HFFc6 (cell line): ENCODE data around the gene CNST. TPM values are rescaled to one million over a fixed set of nuclear protein-coding genes. Genes with fewer than 3 reads are reported as not detected.

Experiments
- DNase-seq: peaks from one replicate; pipeline ENCODE4 v3.0.0-alpha.2; 2018
- H3K27ac Mint-ChIP-seq: 2 replicates; pipeline ENCODE4 v1.8.0; 2020; ENCODE audit warnings: mild to moderate bottlenecking, mixed read lengths
- H3K27me3 Mint-ChIP-seq: 2 replicates; pipeline ENCODE4 v1.8.0; 2021; ENCODE audit warnings: mild to moderate bottlenecking, moderate library complexity, mixed read lengths; ENCODE audit not compliant: insufficient read depth
- H3K36me3 Mint-ChIP-seq: 2 replicates; pipeline ENCODE4 v1.8.0; 2021; ENCODE audit warnings: low read depth, mixed read lengths
- H3K4me1 Mint-ChIP-seq: 2 replicates; pipeline ENCODE4 v1.8.0; 2020; ENCODE audit warnings: low read depth, mixed read lengths
- H3K4me3 Mint-ChIP-seq: 2 replicates; pipeline ENCODE4 v1.8.0; 2020; ENCODE audit warnings: mild to moderate bottlenecking, moderate library complexity, mixed read lengths
- H3K9me3 Mint-ChIP-seq: 2 replicates; pipeline ENCODE4 v1.8.0; 2020; ENCODE audit warnings: mild to moderate bottlenecking, mixed read lengths
- total RNA-seq, 6 experiments: library from RNA; stranded (reverse); fragmentation: NEBNext Ultra II Directional; extraction: Animal tissue kit (Norgen Biotek cat#: 25700); gene quantifications; 2 replicates in 1 of 6; 3 replicates in 5 of 6; pipeline ENCODE4 v1.2.3, GENCODE V29; 2021
- TF ChIP-seq, protein P1 (sequence below): fragments of 200-600 bp; sonication (generic); IDR thresholded peaks from 2 replicates; pipeline ENCODE4 v1.5.0; 2021; ENCODE audit warnings: antibody characterized with exemption, mild to moderate bottlenecking

The CNST gene
- total RNA-seq, 6 experiments from 2014 or later: 56.4 to 67.9 (median 59.6) TPM

DNA sequence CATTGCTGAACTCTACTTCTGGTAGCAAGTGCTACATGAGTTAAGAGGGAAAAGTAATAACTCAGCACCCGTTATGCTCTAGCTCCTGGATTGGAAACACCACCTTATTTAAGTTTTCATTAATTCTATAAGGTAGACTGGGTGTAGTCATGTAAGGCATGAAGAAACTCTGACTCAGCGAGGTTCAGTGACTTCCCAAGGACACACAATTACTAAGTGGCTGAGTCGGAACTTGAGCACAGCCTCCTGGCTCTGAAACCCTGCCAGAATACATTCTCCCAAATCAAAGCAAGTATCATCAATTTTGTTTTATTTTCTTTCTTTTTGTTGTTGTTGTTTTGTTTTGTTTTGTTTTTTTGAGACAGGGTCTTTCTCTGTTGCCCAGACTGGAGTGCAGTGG is 128.9 kb downstream of the CNST start:
- Mint-ChIP-seq H3K36me3 (peaks cover 12% of the 10 kb centered on the region), H3K4me1 (peaks cover 29% of the 10 kb centered on the region), H3K27ac (no peak overlapping the region), H3K27me3 (peaks cover 10% of the 10 kb centered on the region; the same call in 1 of the 2 replicates), H3K9me3 (peaks cover 34% of the 10 kb centered on the region), H3K4me3 (no peak overlapping the region)
- DNase-seq: peak; percentile 28
- TF ChIP-seq, protein P1, sequence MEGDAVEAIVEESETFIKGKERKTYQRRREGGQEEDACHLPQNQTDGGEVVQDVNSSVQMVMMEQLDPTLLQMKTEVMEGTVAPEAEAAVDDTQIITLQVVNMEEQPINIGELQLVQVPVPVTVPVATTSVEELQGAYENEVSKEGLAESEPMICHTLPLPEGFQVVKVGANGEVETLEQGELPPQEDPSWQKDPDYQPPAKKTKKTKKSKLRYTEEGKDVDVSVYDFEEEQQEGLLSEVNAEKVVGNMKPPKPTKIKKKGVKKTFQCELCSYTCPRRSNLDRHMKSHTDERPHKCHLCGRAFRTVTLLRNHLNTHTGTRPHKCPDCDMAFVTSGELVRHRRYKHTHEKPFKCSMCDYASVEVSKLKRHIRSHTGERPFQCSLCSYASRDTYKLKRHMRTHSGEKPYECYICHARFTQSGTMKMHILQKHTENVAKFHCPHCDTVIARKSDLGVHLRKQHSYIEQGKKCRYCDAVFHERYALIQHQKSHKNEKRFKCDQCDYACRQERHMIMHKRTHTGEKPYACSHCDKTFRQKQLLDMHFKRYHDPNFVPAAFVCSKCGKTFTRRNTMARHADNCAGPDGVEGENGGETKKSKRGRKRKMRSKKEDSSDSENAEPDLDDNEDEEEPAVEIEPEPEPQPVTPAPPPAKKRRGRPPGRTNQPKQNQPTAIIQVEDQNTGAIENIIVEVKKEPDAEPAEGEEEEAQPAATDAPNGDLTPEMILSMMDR: no peak

DNA sequence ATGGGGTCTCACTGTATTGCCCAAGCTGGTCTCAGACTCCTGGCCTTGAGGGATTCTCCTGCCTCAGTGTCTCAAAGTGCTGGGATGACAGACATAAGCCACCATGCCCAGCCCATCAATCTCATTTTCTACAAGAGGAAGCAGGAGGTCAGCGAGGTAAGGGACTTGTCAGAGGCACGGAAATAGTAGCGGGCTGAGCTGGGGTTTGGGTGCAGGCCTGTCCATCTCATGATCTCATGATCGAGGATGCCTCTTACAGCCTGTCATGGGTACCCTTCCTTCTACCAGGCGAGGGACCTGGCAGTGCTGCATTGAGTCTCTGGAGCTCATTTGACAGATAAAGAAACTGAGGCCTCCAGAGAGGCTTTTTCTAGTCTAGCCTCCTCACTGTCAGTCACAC is 129.4 kb downstream of the CNST start:
- no peak overlapping the region for H3K27ac Mint-ChIP-seq
- H3K36me3 Mint-ChIP-seq: peaks cover 12% of the 10 kb centered on the region

DNA sequence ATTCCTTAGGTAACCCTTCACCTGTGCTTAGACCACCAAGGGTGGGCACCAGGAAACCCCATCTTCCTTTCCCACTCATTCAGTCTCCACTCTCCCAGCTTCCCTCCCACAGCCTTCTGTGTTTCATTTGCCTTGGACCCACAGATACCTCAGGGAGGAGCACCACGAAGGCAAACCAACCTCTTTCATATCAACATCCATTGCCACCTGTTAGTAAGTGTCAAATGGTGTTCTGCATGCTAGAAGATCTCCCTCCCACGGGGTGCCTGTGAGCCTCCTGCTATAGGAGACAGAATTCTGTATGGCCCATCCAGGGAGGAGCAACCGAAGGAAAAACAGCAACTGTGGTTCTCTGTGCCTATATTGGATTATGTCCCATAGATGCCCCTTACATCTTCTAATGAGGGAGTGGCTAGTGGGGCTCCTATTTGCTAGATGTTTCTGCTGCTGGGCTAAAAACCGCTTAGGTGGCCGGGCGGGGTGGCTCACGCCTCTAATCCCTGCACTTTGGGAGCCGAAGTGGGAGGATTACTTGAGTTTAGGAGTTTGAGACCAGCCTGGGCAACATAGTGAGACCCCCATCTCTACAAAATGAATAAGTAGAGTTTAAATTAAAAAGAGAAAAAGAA is 132.3 kb downstream of the CNST start:
- Mint-ChIP-seq H3K4me3 (peak overlapping the region; percentile 73), H3K4me1 (peaks cover 34% of the 10 kb centered on the region), H3K27ac (peak overlapping the region; percentile 91), H3K9me3 (peaks cover 24% of the 10 kb centered on the region), H3K27me3 (peaks cover 6% of the 10 kb centered on the region; the same call in 1 of the 2 replicates), H3K36me3 (peaks cover 12% of the 10 kb centered on the region)
- DNase-seq: no peak
- TF ChIP-seq, protein P1: no peak

More for the DNA sequence above, 129.4 kb downstream of the CNST start:
- no peak for DNase-seq
- Mint-ChIP-seq H3K9me3 (peaks cover 34% of the 10 kb centered on the region), H3K4me3 (no peak overlapping the region), H3K27me3 (peaks cover 10% of the 10 kb centered on the region; the same call in 1 of the 2 replicates), H3K4me1 (peaks cover 33% of the 10 kb centered on the region)
- TF ChIP-seq, protein P1: no peak

DNA sequence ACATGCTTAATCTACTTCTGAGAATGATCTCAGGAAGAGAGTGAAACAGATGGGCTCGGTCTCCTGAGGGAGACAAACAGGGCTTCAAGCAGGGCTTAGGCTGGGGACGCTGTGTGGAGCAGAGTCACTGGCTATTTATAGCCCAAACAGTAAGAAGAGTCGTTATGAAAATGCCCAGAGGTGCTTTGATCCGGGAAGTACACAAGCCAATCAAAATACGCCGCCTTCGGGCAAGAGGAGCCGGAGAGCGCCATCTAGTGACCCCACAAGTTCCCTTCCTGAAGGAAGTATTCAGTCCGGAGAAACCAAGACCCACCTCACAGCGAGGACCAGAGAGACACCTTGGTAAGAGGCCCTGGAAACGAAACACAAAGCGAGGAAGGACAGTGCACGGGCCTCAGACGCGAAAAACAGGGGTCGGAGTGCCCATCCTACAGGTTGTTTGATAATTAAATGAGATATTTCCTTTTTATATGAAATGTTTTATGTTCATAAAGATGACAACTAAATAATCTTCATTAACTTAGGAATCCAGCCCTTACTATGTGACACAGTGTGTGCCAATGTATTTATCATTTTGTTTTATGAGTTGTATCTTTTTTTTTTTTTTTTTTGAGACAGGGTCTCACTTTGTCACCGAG is 133.0 kb downstream of the CNST start:
- DNase-seq: peak; percentile 96
- Mint-ChIP-seq H3K27ac (peak overlapping the region; percentile 91), H3K4me3 (peak overlapping the region; percentile 73), H3K4me1 (peaks cover 38% of the 10 kb centered on the region), H3K27me3 (peaks cover 6% of the 10 kb centered on the region; the same call in 1 of the 2 replicates), H3K36me3 (peaks cover 7% of the 10 kb centered on the region), H3K9me3 (peaks cover 18% of the 10 kb centered on the region)
- TF ChIP-seq, protein P1: peak; percentile 91

DNA sequence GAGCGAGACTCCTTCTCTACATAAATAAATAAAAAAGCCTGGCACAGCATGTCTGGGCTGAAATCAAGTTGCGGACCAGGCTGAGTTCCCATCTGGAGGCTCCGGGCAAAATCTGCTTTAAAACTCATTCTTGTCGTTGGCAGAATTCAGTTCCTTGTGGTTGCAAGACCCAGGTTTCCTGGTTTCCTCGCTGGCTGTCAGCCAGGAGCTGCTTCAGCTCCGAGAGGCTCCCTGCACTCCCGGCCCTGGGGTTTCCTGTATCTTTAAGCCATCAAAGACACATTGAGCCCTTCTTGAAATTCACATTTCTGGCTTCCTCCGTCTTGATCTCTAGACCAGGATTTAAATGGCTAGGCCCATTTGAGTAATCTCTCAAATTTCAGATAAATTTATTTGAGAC is 137.3 kb downstream of the CNST start:
- Mint-ChIP-seq H3K4me3 (no peak overlapping the region), H3K27me3 (peaks cover 6% of the 10 kb centered on the region; the same call in 1 of the 2 replicates), H3K36me3 (peaks cover 4% of the 10 kb centered on the region), H3K27ac (peak overlapping the region; percentile 24; the same call in 1 of the 2 replicates), H3K9me3 (no peaks in the 10 kb centered on the region), H3K4me1 (peaks cover 58% of the 10 kb centered on the region)
- DNase-seq: no peak
- TF ChIP-seq, protein P1: no peak
